ENCODE results near the gene OGN. TPM values are rescaled to one million over a fixed set of nuclear protein-coding genes. Genes with fewer than 3 reads are reported as not detected.

OGN gene
- total and polyA plus RNA-seq, 10 of the 15 experiments (the other 5 are each of a cell fraction or from before 2014, with no cell fraction given): 0.04 to 2.5 (median 0.15) TPM; not detected in 4

DNA sequence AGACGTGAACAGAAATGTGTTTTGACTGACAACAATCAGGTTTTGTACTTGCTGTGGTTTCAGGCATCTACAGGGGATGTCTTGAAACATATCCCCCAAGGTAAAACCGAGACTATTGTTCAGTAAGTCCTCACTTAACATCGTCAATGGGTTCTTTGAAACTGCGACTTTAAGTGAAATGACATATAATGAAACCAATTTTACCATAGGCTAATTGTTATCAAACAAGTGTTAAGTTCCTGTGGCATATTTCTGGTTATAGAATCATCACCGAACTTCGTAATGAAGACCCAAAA, 36.3 kb upstream of the OGN start (continued):
- no peak for TF ChIP-seq ZZZ3 (IDR thresholded peaks at IDR 0.05; ENCODE audit: control insufficient read depth, insufficient read length, low read depth)
- TF ChIP-seq MEF2A (IDR thresholded peaks at IDR 0.05; ENCODE audit: insufficient read depth, low read depth, low read length): no peak
- TF ChIP-seq STAT3 (IDR thresholded peaks at IDR 0.05; ENCODE audit: low read depth, low read length): no peak
- no peak for TF ChIP-seq CHD1 (IDR thresholded peaks at IDR 0.05; ENCODE audit: low read depth, low read length)
- TF ChIP-seq, protein P1, sequence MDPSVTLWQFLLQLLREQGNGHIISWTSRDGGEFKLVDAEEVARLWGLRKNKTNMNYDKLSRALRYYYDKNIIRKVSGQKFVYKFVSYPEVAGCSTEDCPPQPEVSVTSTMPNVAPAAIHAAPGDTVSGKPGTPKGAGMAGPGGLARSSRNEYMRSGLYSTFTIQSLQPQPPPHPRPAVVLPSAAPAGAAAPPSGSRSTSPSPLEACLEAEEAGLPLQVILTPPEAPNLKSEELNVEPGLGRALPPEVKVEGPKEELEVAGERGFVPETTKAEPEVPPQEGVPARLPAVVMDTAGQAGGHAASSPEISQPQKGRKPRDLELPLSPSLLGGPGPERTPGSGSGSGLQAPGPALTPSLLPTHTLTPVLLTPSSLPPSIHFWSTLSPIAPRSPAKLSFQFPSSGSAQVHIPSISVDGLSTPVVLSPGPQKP (IDR thresholded peaks at IDR 0.05; ENCODE audit: low read depth, low read length): no peak
- no peak for TF ChIP-seq CEBPZ (IDR thresholded peaks at IDR 0.05; ENCODE audit: low read depth, low read length)
- TF ChIP-seq USF2 (IDR thresholded peaks at IDR 0.05; ENCODE audit: borderline replicate concordance, low read depth, low read length): no peak
- TF ChIP-seq MEF2B (IDR thresholded peaks at IDR 0.05; ENCODE audit: partially characterized antibody, poor library complexity, severe bottlenecking): peak; percentile 8
- no peak for TF ChIP-seq TAF1 (IDR thresholded peaks at IDR 0.05; ENCODE audit: borderline replicate concordance, low read depth, low read length)
- TF ChIP-seq SIN3A (IDR thresholded peaks at IDR 0.05; ENCODE audit: low read depth, low read length): no peak
- no peak for TF ChIP-seq STAT1 (conservative IDR thresholded peaks at IDR 0.05)
- TF ChIP-seq MTA3 (IDR thresholded peaks at IDR 0.05; ENCODE audit: borderline replicate concordance, low read length): no peak
- no peak for TF ChIP-seq TCF3 (IDR thresholded peaks at IDR 0.05; ENCODE audit: borderline replicate concordance, insufficient read depth, low read depth, low read length)
- 0 out of 2 replicates have a peak, but pooled peaks have one; percentile 16 for TF ChIP-seq DPF2 (IDR thresholded peaks at IDR 0.05)
- no peak for TF ChIP-seq PAX8 (IDR thresholded peaks at IDR 0.05)
- no peak for TF ChIP-seq CREB1 (IDR thresholded peaks at IDR 0.05; ENCODE audit: low read depth)
- TF ChIP-seq SMARCA5 (IDR thresholded peaks at IDR 0.05): no peak
- TF ChIP-seq RUNX3 (IDR thresholded peaks at IDR 0.05; ENCODE audit: low read length): peak; percentile 74
- TF ChIP-seq MTA2 (IDR thresholded peaks at IDR 0.05; ENCODE audit: low read depth): peak; percentile 60; the same call in 1 of the 2 replicates
- no peak for TF ChIP-seq NR2C2 (IDR thresholded peaks at IDR 0.05; ENCODE audit: borderline replicate concordance, control insufficient read depth, insufficient read length, low read depth)
- TF ChIP-seq SREBF1 (IDR thresholded peaks at IDR 0.05; ENCODE audit: low read length): no peak
- TF ChIP-seq POLR2A (IDR thresholded peaks at IDR 0.05; ENCODE audit: low read depth, low read length): no peak
- no peak for TF ChIP-seq POLR2AphosphoS5 (IDR thresholded peaks at IDR 0.05; ENCODE audit: low read length)
- no peak for TF ChIP-seq BMI1 (IDR thresholded peaks at IDR 0.05; ENCODE audit: borderline replicate concordance)
- TF ChIP-seq EED (IDR thresholded peaks at IDR 0.05; ENCODE audit: low read depth): no peak
- TF ChIP-seq ZNF687 (IDR thresholded peaks at IDR 0.05): no peak

Measured in GM12878 (cell line).